ENCODE results near the gene AOPEP.

AOPEP gene

DNA sequence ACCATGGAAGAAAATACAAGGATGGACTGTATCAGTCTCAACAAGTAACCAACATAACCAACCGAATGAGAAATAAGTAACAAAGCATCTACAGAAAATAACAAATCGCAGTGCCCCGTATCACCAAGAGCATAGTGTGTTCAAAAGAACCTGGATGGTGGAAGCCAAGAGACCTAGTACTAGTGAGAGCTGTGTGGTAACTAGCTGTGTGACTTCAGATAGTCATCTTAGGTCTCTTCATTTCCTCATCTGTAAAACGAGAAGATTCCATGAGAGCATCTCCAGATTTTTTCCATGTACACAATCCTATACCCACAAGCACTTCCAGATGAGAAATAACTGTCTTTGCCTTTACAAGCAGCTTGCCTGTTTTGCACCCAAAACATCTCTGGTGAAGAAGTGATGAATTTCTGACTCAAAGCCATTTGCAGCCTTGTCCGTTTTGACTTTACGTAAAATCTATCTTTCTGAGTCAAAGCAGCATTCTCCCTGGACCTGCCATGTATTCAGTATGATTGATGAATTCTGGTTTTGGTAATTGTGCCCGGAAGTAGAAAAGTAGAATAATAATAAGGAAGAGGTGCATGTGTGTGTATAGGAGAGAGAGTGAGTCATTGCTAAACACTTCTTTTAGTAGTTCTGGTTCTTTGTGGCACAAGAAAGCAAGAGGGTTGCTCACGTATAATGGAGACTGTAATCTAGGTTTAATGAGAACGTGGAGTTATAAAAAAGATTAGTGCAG, 41.0 kb downstream of the AOPEP start:
- DNase-seq (ENCODE audit: low read depth), result no peak

DNA sequence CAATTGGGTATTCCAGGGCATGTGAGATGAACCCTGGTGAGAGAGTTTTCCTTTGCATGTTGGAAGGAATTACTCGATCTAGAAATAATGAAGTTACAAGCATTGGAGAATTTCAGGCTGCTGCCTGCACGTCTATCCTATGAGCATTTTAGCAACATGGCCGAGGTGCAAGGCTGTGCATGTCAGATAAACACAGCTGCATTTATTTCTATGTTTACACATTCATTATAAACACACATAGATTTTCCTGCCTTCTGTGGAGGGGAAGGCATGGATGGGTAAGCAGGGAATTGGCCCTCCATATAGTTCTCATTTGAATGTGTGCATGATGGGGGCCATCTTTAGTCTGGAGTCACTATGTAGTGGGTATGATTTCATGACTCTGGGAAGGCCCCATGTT, 42.3 kb downstream of the AOPEP start:
- DNase-seq (ENCODE audit: low read depth), result no peak

DNA sequence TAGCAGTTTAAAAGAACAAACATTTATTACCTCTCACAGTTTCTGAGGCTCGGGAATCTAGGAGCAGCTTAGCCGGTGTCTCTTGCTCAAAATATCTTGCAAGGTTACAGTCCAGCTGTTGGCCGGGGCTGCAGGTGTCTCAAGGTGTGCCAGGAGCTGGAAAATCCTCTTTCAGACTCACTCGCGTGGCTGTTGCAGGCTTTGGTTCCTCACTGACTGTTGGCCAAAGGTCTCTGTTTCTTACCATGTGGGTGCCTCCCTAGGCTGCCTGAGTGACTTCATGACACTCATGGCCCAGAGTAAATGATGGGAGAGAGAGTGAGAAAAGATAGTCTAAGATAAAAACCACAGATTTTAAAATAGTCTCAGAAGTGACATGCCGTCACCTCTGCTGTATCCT, 43.8 kb downstream of the AOPEP start:
- DNase-seq (ENCODE audit: low read depth), result no peak

DNA sequence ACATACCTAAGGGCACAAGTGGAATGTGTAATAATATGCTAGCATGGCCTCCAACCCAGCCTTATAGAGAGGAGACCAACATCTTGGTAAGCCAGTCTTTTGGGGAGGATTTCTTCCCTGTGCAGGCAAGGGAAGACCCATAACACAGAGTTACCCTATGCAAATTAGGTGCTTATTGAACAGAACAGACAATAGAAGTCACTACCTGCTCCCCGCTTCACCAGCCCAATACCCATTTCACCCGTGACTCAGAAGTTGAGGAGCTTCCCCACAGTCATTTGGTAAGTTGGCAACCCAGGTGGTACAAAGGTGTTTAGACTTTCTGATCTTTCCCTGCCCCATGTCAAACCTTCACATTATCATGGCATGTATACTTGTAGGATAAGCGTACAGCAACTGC, 44.6 kb downstream of the AOPEP start:
- no peak for DNase-seq (ENCODE audit: low read depth)

DNA sequence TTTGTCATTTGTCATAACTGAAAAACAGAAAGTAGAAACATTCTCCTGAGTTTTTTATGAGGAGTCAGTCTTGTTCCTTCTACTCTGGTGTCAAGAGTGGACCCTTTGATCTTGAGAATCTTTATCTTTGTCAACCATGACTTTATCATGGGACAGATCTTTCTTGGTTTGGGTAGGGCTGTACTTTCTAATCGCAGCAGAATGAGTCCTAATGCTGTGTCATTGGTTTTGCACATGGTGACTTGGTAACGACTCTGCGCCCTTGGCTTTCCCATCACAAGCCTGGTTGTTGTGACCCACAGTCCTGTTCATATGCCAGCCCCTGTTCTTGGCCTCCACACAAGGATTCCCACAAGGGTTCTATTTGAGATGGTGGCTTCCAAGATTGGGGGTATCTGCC, 45.6 kb downstream of the AOPEP start:
- no peak for DNase-seq (ENCODE audit: low read depth)

DNA sequence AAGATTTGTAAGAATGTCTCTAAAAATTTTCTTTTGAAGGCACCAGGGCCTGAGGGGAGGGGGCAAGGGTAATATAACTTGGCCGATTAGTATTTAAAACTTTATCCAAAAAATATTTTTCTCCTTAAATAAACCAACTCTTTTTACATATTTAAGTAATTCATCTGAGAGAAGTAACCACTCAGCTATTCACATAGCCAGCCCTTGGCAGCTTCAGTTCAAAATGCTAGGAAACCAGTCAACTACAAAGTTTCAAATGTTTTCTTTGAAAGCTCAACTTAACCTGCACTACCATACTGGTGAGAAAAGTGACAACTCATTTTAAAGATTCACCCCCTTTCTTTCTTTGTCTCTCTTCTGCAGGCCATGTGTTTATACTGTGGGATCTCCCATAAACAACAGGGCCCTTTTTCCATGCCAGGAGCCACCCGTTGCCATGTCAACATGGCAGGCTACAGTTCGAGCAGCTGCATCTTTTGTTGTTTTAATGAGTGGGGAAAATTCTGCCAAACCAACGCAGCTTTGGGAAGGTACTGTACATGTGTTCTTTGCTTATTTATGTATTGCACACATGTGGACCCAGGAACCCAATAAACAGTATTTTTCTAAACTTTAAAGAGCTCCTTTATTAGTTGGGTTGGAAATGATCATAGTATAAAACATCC, 46.3 kb downstream of the AOPEP start:
- DNase-seq (ENCODE audit: low read depth), result no peak

DNA sequence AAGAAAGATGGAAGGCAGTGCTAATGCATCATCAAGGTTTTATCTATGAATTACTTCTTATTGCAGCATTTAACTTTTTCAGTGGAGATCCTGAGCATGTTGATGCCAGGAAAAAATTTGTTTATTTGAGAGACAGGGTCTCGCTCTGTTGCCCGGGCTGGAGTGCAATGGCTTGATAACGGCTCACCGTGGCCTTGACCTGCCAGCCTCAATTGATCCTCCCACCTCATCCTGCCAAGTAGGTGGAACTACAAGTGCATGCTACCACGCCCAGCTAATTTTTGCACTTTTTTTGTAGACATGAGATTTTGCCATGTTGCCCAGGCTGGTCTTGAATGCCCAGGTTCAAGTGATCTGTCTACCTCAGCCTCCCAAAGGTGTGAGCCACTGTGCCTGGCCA, 47.2 kb downstream of the AOPEP start:
- DNase-seq (ENCODE audit: low read depth), result no peak

DNA sequence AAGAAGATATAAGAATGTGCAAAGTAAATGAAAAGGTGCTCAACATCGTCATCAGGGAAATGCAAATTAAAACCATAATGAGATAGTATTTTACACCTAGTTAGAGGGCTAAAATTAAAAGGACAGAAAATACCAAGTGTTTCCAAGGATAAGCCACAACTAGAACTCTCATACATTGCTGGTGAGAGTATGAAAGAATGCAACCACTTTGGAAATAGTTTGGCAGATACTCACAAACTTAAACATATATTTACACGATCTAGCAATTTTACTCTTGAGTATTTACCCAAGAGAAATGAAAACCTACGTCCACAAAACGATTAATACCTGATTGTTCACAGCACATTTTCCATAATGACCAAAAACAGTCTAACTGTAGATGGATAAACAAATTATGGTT, 51.5 kb downstream of the AOPEP start:
- no peak for DNase-seq (ENCODE audit: low read depth)

DNA sequence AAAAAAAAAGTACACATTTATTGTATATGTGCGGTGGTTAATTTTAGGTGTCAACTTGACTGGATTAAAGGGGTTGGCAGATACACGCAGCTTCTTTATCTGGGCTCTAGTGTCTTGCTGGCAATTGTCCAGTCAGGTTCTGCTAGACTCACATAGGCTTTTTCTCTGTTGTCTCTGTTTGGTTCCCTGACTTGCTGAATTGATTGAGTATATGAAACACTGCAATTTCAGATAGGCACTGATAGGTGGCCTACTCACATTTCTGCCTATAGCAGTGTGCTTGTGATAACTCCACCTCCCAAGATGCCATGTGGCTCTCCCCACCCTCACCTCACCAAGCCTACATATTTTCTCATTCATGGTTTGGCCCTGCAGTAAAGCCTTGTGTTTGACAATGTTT, 52.5 kb downstream of the AOPEP start:
- no peak for DNase-seq (ENCODE audit: low read depth)

DNA sequence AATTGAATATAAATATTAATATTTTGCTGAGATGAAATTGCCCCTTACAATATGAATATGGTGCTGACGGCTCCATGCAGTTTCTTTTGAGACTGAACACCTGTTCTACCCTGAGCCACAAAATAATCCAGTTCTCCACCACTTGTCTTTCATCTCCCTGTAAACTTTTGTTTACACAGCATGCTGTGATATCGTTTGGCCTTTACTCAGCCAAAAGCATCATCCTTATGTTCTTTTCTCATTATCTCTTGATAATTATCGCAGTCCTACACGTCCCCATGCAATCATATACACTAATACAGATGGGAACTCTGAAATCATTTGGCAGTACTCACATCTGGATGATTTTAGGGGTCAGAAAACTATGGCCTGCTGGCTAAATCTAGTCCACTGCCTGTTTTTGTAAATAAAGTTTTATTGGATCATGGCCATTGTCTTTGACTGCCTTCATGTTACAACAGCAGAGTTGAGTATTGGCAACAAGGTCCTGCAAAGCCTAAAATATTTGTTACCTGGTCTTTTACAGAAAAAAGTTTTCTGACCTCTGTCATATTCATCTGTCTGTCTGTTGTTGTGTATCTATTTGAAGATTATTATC, 53.3 kb downstream of the AOPEP start:
- DNase-seq (ENCODE audit: low read depth), result no peak

DNA sequence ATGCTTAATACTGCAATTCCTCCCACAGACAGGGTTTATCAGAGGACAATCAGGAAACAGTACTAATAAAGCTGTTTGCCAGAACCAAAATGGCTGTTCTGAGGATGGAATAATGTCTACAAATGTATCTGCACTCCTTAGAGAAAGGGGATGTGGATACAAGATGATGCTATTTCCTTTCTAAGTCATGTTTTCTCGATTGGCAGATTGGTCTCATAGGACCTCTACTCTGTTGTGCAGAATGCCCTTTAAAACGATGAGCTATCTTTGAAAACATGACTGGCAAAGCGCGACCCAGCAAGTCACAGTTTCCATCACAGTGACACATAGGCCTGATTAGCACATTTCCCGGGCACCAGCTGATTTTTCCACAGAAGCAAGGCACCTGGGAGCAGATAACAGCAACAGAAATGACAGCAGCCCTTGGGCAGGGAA, 54.0 kb downstream of the AOPEP start:
- no peak for DNase-seq (ENCODE audit: low read depth)

DNA sequence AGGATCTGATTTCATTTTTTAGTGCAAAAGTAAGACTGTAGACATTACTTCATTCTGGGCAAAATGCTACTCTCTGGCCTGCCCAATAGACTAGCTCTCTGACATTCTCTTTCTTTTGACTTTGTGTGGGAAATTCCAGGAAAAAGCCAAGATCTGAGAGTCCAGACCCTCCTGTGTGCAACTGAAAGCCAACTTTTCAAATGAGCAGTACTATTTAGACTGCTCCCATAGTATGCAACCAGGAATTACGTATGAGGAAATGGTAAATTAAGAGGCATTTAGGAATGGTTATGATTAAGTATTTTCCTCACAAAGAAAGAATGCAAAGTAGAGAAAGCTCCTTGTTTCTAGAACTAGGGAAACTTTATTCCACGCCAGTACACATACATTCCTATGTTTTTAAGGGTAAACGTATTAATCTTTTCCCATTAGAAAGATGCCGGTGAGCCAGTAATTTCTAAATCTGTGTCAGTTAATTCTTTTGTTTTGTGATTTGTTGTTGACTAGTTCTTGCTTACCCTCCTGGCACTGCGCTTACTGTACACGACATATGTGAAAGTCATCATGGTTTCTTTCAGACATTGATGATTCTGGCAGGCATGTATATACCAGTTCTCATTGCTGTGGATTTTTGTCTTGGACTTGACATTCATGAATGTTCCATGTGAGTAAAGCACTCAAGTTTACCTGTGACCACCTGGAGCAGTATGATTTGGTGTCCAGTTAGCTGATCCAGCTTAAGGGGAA, 56.0 kb downstream of the AOPEP start:
- DNase-seq (ENCODE audit: low read depth), result no peak

DNA sequence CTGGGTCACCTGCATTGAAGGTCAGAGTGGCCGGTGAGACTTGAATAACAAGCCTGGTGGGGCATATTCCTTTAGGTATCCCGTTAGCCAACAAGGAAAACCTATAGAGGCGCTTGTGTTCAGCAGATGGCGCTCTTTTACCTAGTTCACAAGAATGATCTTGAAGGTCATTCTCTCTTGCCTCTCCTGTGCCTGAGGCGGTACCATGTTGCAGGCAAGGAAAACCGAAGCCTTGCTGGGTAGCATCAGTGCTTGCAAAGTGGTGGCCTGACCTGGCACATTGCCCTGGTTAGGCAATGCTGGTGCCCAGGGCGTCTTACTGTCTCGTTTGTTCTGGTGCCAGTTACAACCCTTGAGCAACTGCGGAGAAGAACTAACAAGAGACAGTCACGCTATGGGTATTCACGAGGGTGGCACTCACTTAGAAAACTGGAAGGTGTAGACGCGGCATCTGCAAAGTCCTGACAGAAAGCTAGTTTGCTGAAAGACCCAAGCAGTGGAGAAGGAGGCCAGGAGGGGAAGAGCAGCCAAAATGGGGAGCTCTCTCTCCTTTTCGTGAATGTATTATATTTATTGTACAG, 56.7 kb downstream of the AOPEP start:
- DNase-seq (ENCODE audit: low read depth), result no peak

DNA sequence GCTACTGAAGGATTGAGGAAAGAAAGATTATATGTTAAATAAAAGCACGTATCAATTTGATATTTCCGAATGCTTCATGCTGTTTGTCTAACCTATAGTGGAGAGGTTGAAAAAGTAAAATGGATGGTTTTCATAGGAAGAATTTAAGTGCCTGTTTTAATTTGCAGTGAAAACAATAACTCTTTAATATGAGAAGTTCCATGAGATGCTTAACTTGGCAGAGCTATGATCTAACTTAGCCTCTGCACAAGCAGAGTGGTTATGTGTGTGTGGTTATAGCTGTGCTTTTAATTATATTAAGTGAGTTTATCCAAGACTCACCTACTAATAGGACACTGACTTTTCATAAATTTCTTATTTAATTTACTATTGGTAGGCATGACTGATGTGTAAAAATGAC, 57.4 kb downstream of the AOPEP start:
- DNase-seq (ENCODE audit: low read depth), result no peak

DNA sequence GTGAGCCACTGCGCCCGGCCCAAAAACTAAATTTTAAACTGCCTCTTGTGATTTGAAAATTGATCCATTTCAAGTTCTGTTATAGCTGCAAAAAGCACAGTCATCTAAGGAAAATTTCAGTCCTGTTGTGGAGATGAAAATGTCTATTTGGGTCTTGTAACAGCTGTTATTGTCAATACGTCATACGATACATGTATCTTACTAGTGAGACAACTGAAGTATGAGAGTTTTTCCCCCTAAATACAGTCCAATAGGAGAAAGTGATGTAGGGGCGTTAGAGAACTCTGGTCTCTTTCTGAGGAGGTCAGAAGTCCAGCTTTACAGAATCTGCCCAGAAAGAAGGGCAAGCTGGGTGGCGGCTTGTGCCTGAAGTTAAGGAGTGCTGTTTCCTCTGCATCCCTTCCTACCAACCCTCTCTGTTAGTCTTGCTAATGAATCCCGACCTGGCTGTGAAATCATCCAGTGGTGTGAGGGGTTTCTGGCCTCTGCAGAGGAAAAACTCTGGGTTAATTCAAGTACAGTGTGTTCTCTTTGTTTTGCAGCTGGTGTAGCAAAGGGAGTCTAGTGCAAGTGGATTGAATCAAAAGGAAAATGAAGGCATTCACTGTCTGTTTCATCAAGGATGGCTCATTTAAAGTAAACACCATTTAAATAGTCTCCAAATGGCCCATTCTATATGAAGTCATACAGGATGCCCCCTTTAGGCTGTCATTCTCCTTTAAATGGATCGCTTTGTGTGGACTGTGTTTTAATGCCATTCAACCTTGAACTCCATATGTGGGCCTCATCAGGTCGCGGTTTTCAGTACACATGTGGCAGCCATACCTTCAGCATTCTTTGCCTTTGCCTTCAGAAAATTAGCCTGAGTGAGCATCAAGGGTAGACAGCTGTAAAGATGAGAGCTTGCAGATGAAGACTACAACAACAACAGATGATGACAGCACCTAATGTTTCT, 59.0 kb downstream of the AOPEP start:
- no peak for DNase-seq (ENCODE audit: low read depth)

DNA sequence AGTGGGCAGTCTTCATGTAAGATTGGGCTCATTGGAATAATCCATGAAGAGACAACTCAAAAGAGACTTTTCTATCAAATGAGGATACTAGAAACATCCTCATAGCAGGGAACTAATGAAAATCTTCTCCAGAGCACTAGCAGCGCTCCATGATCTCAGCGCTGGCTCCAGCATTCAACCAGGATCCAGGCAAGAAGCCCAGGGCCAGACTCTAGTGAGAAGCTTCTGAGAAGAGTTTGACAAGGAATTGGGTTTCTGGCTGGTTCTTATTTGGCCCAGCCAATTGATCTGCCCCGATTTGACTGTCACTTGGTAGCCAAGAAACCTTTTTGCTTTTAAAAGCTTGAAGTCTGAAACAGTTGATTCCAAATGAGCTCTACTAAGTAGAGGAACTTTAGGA, 60.1 kb downstream of the AOPEP start:
- no peak for DNase-seq (ENCODE audit: low read depth)

DNA sequence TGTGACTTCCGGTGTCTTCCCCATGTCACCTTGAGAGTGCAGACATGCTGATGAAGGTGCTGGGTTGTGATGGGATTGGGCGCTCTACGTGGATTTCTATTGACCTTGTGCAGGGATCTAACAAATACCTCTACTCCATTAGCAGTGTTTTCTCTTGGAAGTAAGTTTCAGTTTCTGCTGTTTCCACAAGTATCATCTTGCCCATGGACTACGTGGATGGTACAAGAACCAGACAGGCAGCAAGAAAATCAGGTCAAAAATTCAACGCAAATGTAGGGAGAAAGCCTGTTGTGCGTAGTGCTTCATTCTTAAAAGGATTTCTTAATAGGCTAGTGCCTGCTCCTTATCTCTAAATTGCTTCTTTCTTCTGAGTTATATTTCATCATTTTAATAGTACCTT, 60.8 kb downstream of the AOPEP start:
- no peak for DNase-seq (ENCODE audit: low read depth)

DNA sequence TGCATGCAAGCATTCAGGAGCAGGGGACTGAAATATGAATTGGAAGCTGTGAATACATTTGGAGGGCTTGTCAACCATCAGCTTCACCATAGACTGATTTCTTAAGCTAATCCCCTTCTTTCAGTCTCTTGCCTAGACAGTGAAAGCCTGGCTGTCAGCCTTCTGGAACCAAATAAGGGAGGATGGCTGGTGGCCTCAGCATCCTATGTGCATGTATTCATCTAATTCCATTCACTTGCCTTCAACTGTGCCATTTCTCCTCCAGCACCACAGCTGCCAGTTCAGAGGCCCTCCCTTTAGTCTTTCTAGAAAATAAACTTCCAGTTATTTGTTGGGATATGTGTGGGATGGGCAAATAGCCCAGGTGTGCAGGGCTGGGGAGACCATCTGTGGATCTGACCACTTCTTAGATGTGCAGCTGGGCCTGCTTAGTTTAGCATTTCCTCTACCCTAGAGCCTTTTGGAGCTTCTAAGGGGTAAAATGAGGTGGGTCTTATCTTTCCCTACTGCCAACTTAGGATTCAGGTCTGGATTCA, 62.1 kb downstream of the AOPEP start:
- DNase-seq (ENCODE audit: low read depth), result no peak

DNA sequence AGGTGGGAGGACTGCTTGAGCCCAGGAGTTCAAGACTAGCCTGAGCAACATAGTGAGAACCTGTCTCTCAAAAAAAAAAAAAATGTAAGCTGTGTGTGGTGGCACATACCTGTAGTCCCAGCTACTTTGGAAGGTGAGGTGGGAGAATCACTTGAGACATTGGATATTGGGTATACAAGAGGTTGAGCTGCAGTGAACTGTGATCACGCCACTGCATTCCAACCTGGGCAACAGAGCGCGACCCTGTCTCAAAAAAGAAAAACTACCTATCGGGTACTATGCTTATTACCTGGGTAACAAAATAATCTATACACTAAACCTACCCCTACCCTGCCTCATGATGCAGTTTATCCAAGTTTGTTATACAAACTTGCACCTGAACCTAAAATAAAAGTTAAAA, 64.9 kb downstream of the AOPEP start:
- DNase-seq (ENCODE audit: low read depth), result no peak

DNA sequence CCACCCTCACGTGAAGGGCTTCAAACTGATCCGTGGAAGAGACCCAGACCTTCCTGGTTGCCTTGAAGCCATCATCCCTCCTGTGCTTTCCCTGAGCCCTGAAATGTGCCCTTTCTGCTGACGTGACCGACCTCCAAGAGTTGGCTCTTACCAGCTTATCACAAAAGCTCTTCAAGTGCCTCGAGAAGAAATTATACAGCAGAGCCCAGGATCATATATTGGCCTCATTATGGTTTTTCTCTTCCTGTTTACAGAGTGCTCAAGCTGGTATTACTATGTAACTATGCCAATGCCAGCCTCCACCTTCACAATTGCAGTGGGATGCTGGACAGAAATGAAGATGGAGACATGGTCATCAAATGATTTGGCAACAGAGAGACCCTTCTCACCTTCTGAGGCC, 66.0 kb downstream of the AOPEP start:
- DNase-seq (ENCODE audit: low read depth), result no peak
